Fibroblast of skin of scalp (primary cell): ENCODE measurements around the gene WNT7B.

Experiments
- DNase-seq: peaks from one replicate; pipeline ENCODE4 v3.0.0-alpha.2; 2013

Gene WNT7B

GRCh38 chr22:45995405-45996101 lies 18.6 kb upstream of the WNT7B start:
- no peak for DNase-seq

DNA sequence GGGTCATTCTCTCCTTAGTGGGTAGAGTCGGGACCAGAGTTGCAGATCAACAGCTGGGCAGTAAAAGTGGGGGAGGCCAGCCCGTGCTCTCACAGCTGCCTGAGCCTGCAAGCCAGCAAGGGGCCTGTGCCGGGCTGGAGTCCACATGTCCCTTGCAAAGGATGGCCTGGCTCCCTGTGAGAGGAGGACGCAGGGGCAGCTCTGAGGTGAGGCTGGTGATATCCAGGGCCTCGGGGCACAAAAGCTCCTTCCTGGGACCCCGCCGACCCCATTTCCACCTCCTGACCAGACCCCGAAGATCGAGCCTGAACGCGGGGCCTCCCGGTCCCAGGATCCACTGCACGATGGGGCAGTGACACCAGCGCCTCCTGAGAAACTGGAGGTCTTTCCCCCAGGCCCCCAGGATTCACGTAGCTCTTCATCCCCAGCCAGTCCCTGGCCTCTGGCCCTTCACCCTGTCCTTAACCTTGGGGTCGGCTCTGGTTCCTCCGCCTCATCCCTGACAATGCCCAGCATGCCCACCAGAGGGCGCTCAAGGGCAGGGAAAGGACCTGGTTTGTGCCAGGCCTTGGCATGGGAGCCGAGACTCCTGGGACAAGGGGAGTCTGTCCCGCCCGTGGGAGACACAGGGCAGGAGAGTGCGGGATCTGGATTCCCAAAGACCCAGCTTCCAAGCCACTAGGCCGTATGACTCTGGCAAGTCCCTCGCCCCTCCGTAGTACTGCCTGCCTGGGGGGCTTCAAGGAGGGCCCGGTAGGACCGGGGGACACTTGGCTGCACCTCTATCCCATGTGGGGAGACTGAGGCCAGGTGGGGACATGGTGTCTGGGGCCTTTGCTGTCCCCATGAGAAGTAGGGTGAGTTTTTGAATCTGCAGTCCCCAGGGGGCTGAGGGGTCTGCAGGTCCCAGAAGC lies 17.8 kb upstream of the WNT7B start:
- DNase-seq, result peak; percentile 76

DNA sequence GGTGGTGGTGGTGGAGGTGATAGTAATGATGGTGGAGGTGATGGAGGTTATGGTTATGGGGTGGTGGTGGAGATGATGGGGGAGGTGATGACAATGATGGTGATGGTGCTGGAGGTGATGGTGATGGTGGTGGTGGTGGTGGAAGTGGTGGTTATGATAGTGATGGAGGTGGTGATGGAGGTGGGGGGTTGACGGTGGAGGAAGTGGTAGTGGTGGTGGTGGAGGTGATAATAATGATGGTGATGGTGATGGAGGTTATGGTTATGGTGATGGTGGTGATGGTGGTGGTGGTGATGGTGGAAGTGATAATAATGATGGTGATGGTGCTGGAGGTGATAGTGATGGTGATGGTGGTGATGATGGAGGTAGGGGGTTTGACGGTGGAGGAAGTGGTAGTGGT lies 16.9 kb upstream of the WNT7B start:
- no peak for DNase-seq

DNA sequence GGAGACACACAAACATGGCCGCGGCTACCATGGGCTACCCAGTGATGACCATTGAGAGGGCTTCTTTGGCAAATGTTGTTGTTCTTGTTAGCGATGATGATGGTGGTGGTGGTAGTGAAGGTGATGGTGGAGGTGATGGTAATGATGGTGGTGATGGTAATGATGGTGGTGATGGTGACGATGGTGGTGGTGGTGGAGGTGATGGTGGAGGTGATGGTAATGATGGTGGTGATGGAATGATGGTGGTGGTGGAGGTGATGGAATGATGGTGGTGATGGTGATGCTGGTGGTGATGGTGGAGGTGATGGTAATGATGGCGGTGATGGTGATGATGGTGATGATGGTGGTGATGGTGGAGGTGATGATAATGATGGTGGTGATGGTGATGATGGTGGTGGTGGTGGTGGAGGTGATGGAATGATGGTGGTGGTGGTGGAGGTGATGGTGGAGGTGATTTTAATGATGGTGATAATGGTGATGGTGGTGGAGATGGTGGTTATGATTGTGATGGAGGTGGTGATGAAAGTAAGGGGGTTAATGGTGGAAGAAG lies 16.3 kb upstream of the WNT7B start:
- DNase-seq, result no peak

DNA sequence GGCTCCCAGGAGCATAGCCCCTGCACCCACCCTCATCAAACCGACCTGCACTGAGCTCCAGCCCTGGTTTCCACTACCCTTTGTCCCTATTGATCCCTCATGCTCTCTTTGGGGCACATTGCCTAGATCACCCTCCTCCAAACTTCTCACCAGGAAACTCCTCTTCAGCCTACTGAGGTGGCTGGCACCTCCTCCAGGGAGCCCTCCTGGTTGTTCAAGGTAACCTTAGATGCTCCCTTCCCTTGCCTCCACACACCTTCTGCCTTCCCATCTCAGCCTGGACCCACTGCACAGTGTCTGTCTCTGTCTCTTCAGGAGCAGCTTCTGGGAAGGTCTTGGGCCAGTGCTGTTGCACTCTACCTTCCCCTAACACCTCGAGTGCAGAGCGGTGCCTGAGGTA lies 15.8 kb upstream of the WNT7B start:
- no peak for DNase-seq

GRCh38 chr22:45991098-45991497 lies 14.1 kb upstream of the WNT7B start:
- no peak for DNase-seq

GRCh38 chr22:45987136-45987861 lies 10.3 kb upstream of the WNT7B start:
- DNase-seq, result no peak

- no peak for DNase-seq
Measured at GRCh38 chr22:45984316-45984916, 7.5 kb upstream of the WNT7B start.

- DNase-seq, result no peak
Measured at GRCh38 chr22:45983797-45984196, 6.8 kb upstream of the WNT7B start.

GRCh38 chr22:45980761-45981160 lies 3.8 kb upstream of the WNT7B start:
- no peak for DNase-seq

DNA sequence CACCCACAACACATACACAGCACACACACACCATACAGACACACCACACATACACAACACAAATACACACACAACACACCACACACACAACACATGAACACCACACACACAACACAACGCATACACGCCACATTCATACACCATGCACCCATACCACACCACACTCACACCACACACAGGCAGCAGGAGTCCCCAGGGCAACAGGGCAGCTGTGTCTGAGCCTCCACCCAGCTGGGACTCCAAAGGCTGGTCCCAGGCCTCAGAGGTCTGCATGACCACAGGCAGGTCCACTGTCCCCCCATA lies 3.3 kb upstream of the WNT7B start:
- no peak for DNase-seq

- DNase-seq, result no peak
Measured at GRCh38 chr22:45978275-45978713, 1.3 kb upstream of the WNT7B start.

GRCh38 chr22:45977551-45978274 lies 751 bp upstream of the WNT7B start:
- DNase-seq, result no peak

DNA sequence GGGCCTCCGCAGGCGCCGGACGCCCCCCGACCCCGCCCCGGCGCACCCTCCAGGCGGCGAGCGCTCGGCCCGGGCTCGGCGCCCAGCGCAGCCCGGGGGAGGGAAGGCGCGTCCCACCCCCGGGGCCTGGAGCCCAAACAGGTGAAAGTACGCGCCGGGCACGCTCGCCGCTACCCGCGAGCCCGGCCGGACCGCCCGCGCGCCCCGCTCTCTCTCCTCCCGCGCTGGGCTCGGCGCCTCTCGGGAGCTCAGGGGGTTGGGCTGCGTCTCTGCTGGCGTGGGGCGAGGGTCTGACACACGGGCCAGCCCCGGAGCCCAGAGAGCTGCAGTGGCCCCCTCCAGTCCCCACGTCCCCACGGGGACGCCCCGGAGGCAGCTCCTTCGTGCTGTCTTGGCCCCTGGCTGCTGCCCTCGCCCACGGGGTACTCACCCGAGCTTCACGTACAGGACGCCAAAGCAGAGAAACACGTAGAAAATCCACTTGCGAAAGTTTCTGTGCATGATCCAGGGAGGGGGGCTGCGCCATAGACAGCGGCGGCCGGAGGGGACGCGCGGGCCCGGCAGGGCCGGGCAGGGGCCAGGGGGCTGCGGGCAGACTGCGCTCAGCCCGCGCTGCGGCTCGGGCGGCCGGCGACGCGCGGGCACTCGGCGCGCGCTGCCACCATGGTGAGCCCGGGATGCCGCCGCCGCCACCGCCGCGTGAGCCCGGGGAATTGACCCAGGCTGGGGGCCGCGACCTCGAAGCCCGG lies 534 bp downstream of the WNT7B start:
- no peak for DNase-seq

GRCh38 chr22:45975164-45976161 lies 1.5 kb downstream of the WNT7B start:
- no peak for DNase-seq

DNA sequence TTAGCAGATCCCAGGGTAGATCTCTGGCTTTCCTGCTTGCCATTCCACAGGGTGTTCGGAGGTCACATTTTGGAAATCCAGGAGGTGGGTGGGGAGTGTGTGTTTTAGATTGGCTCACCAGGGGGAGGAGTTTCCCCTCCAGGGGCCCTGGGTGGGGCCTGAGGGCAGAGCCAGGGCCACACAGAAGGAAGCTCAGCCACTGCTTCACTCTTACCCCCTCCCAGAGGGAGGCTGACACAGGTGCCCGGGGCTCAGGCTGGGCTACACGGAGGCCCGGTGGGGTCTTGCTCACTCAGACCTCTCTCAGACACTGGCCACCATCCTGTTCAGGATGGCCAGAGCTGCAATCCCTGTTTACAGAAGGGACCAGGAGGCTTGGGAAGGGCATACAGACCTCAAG lies 2.5 kb downstream of the WNT7B start:
- DNase-seq, result no peak

DNA sequence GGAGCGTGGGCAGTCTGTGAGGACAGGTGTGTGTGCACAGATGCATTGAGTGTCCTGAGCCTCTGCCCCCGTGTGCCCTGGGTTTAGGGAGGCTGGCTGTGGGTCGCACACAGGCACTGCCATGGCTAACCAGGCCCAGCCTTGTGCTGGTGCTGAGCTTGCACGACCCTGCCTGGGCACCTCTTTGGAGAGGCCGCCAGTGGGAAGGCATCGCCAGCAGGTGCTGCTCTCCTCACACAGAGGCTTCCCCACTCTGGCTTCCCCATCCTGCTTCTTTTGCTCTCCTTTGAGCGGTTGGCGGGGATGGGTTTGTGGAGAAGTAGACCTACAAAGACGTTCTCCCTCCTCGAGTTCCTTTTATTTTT lies 4.1 kb downstream of the WNT7B start:
- no peak for DNase-seq

DNA sequence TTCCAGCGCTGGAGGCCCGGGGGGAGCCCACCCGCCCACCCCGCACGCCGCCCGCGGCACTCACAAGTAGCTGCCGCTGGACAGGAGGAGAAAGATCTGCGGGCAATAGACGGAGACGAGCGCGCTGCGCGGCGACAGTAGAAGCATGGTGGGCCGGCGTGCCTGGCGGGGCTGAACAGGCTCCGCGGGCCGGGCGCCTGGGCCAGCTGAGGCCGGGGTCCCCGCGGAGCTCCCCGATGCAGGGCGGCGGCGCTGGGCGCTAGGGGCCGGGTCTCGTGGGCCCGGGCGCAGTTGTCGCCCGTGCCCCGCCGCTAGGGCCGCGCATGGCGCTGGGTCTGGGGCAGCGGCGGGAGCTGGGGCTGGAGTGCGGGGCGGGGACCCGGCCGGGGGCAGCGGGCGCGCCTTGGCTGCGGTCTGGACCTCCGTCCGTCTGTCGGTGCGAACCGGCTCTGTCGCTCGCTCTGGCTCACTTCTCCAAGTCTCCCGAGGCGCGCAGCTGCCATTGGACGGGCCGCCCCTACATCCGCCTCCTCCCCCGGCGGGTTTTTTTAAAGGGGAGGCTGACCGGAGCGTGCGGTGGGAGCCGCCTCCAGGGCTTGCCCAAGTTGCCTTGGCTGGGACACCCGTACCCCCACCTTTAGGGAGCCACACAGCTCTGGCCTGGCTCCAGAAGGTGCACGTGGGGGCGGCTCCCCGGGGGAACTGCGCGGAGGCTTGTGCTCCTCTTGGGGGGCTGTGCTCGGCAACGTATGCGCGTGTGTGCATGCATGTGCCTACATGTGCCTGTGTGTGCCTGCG lies 4.7 kb downstream of the WNT7B start:
- no peak for DNase-seq

DNA sequence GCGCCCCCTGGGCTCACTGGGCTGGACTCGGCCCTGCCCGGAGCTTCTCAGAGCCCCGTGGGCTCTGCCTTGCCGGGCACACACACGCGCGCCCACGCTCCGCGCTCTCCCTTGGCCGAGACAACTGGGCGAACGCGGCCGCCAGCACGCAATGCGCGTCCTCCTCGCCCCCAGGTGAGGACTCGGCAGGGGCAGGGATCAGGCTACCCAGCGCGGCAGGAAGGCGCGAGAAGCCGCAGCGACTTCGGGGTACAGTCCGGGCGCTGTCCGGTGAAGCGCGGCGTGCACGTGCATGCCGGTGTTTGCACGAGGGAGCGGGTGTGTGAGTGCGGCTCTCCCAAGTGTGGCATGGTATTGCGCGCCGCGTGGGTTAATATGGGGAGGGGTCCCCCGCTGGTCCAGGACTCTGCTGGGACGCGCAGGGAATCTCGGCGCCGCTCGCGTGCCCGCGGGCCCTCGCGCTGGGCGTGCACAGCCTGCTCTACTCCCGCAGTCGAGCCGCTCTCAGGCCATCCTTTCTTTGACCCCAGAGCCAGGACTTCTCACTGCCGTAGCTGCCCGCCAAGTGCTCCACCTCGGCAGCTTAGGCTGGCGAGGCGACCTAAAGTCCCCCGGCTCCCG lies 5.4 kb downstream of the WNT7B start:
- no peak for DNase-seq
